Measurements from ENCODE around the gene SRGAP1. TPM values are rescaled to one million over a fixed set of nuclear protein-coding genes. Genes with fewer than 3 reads are reported as not detected.

Gene SRGAP1
- total and polyA plus RNA-seq, 2 of the 8 experiments (the other 6 are each of a cell fraction or from before 2014, with no cell fraction given) = 3.2 to 7.3 TPM

DNA sequence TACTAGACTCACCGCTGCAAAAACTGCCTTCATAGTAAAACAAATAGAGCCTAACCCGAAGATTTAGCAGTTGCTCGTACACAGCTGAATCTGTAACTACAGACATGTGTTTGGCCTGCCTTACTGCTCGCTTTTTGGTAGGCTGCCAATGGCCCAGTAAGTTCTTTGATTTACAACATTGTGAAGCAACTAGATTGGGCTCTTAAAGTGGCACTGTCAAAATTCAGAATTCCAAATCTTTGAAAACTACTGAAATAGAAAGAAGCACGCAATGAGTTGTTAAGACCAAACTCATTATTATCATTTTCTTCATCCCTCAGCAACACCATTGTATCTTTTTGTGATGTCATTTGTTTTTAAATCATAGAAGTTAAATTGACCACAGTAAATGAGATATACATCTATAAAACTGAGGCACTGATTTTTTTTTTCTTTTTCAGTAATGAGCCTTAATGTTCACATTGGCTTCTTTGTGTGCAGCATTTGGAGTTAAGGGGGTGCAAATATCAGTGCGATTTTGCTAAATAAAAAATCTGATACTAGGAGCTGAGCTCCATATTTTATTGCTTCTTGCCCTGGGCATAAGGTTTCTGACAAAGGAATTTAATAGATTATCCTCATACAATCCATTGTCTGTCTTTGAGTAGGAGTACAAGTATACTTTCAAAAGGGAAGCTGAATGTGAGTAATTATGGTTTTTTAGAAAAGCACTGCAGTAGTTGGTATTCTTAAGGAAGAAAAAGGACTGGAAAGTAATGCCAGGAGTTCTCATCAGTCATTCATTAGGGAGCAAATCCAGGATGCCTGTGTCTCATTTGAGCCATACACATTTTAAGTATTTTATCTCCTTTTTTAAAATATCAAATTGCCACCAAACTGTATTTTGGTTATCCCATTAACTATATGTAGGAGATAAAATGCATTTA, 239.0 kb downstream of the SRGAP1 start (continued):
- TF ChIP-seq SIX5 (IDR thresholded peaks at IDR 0.05; ENCODE audit: low read depth, low read length) = no peak
- TF ChIP-seq GABPA (IDR thresholded peaks at IDR 0.05; ENCODE audit: borderline replicate concordance, insufficient read depth, low read length) = no peak
- TF ChIP-seq SRF (IDR thresholded peaks at IDR 0.05; ENCODE audit: low read depth, low read length) = no peak
- TF ChIP-seq CBX8 (IDR thresholded peaks at IDR 0.05; ENCODE audit: borderline replicate concordance, low read depth, low read length) = no peak
- no peak for TF ChIP-seq POLR2A (IDR thresholded peaks at IDR 0.05; ENCODE audit: control extremely low read depth in 1 of 2, low read depth in 2 of 2, low read length in 2 of 2)
- TF ChIP-seq, protein P1, sequence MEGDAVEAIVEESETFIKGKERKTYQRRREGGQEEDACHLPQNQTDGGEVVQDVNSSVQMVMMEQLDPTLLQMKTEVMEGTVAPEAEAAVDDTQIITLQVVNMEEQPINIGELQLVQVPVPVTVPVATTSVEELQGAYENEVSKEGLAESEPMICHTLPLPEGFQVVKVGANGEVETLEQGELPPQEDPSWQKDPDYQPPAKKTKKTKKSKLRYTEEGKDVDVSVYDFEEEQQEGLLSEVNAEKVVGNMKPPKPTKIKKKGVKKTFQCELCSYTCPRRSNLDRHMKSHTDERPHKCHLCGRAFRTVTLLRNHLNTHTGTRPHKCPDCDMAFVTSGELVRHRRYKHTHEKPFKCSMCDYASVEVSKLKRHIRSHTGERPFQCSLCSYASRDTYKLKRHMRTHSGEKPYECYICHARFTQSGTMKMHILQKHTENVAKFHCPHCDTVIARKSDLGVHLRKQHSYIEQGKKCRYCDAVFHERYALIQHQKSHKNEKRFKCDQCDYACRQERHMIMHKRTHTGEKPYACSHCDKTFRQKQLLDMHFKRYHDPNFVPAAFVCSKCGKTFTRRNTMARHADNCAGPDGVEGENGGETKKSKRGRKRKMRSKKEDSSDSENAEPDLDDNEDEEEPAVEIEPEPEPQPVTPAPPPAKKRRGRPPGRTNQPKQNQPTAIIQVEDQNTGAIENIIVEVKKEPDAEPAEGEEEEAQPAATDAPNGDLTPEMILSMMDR (IDR thresholded peaks at IDR 0.05; ENCODE audit: control extremely low read depth in 1 of 3, insufficient read depth in 1 of 3, low read depth in 1 of 3, low read length in 3 of 3) = no peak
